Fibroblast of mammary gland (primary cell): ENCODE data around the gene SLC44A3.

Experiments used
- DNase-seq: peaks from one replicate; pipeline ENCODE4 v3.0.0-alpha.2; 2010; ENCODE audit warnings: low read depth
- H3K4me3 ChIP-seq: 2 replicates; pipeline ENCODE4 v1.5.1; 2011; ENCODE audit warnings: low read depth, mild to moderate bottlenecking, low read length, moderate library complexity; ENCODE audit not compliant: control insufficient read depth
- TF ChIP-seq, protein P1 (sequence below): conservative IDR thresholded peaks from 2 replicates; pipeline ENCODE4 v1.5.1; 2011; ENCODE audit warnings: low read depth, low read length, inconsistent platforms; ENCODE audit not compliant: control insufficient read depth, insufficient read depth

Gene SLC44A3

GRCh38 chr1:94820936-94821335 lies 779 bp downstream of the SLC44A3 start:
- TF ChIP-seq, protein P1, sequence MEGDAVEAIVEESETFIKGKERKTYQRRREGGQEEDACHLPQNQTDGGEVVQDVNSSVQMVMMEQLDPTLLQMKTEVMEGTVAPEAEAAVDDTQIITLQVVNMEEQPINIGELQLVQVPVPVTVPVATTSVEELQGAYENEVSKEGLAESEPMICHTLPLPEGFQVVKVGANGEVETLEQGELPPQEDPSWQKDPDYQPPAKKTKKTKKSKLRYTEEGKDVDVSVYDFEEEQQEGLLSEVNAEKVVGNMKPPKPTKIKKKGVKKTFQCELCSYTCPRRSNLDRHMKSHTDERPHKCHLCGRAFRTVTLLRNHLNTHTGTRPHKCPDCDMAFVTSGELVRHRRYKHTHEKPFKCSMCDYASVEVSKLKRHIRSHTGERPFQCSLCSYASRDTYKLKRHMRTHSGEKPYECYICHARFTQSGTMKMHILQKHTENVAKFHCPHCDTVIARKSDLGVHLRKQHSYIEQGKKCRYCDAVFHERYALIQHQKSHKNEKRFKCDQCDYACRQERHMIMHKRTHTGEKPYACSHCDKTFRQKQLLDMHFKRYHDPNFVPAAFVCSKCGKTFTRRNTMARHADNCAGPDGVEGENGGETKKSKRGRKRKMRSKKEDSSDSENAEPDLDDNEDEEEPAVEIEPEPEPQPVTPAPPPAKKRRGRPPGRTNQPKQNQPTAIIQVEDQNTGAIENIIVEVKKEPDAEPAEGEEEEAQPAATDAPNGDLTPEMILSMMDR: no peak
- no peak overlapping the region for H3K4me3 ChIP-seq

GRCh38 chr1:94821636-94822305 lies 1.6 kb downstream of the SLC44A3 start:
- no peak overlapping the region for H3K4me3 ChIP-seq
- no peak for DNase-seq
- TF ChIP-seq, protein P1: no peak

More at GRCh38 chr1:94820936-94821335, 779 bp downstream of the SLC44A3 start:
- no peak for DNase-seq

GRCh38 chr1:94823116-94823515 lies 3.0 kb downstream of the SLC44A3 start:
- H3K4me3 ChIP-seq: no peak overlapping the region
- TF ChIP-seq, protein P1: no peak
- no peak for DNase-seq

DNA sequence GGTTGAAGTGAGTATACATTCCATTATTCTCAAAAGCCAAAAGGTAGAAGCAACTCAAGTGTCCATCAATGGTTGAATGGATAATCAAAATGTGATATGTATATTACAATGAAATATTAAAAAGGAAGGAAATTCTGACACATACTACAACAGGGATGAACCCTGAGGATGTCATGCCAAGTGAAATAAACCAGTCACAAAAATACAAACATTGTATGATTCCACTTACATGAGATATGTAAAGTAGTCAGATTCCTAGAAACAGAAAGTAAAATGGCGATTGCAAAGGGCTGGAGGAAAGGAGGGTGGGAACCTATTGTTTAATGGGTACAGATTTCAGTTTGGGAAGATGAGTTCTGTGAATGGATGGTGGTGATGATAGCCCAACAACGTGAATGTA lies 5.8 kb downstream of the SLC44A3 start:
- DNase-seq: no peak
- TF ChIP-seq, protein P1: no peak
- H3K4me3 ChIP-seq: no peak overlapping the region

- TF ChIP-seq, protein P1: no peak
- DNase-seq: no peak
- H3K4me3 ChIP-seq: no peak overlapping the region
Observed at GRCh38 chr1:94827434-94827833, 7.3 kb downstream of the SLC44A3 start.

GRCh38 chr1:94828251-94828650 lies 8.1 kb downstream of the SLC44A3 start:
- TF ChIP-seq, protein P1: no peak
- no peak for DNase-seq
- no peak overlapping the region for H3K4me3 ChIP-seq
